ENCODE data around the gene RSPO3.

RSPO3 gene

GRCh38 chr6:127160484-127160883, 42.0 kb downstream of the RSPO3 start:
- DNase-seq (ENCODE audit: low read depth in 2 of 2, low spot score in 1 of 2): no peak

- no peak for DNase-seq (ENCODE audit: low read depth in 2 of 2, low spot score in 1 of 2)
Observed at GRCh38 chr6:127162836-127163235, 44.4 kb downstream of the RSPO3 start.

GRCh38 chr6:127164036-127164435, 45.6 kb downstream of the RSPO3 start:
- DNase-seq (ENCODE audit: low read depth in 2 of 2, low spot score in 1 of 2): no peak

GRCh38 chr6:127164565-127164964, 46.1 kb downstream of the RSPO3 start:
- DNase-seq (ENCODE audit: low read depth in 2 of 2, low spot score in 1 of 2): no peak

GRCh38 chr6:127173156-127173940, 54.9 kb downstream of the RSPO3 start:
- no peak for DNase-seq (ENCODE audit: low read depth in 2 of 2, low spot score in 1 of 2)

GRCh38 chr6:127176146-127176545, 57.7 kb downstream of the RSPO3 start:
- DNase-seq (ENCODE audit: low read depth in 2 of 2, low spot score in 1 of 2): no peak

- no peak for DNase-seq (ENCODE audit: low read depth in 2 of 2, low spot score in 1 of 2)
Observed at GRCh38 chr6:127177030-127177922, 58.8 kb downstream of the RSPO3 start.

- no peak for DNase-seq (ENCODE audit: low read depth in 2 of 2, low spot score in 1 of 2)
Observed at GRCh38 chr6:127177923-127178231, 59.4 kb downstream of the RSPO3 start.

- DNase-seq (ENCODE audit: low read depth in 2 of 2, low spot score in 1 of 2): no peak
Observed at GRCh38 chr6:127178746-127179145, 60.3 kb downstream of the RSPO3 start.

- no peak for DNase-seq (ENCODE audit: low read depth in 2 of 2, low spot score in 1 of 2)
Observed at GRCh38 chr6:127180426-127180825, 62.0 kb downstream of the RSPO3 start.

- DNase-seq (ENCODE audit: low read depth in 2 of 2, low spot score in 1 of 2): no peak
Observed at GRCh38 chr6:127182501-127182900, 64.0 kb downstream of the RSPO3 start.

- DNase-seq (ENCODE audit: low read depth in 2 of 2, low spot score in 1 of 2): no peak
Observed at GRCh38 chr6:127185437-127185995, 67.0 kb downstream of the RSPO3 start.

- DNase-seq (ENCODE audit: low read depth in 2 of 2, low spot score in 1 of 2): peak in 1 of 2 donors; percentile 12
Observed at GRCh38 chr6:127186889-127187288, 68.4 kb downstream of the RSPO3 start.

- no peak for DNase-seq (ENCODE audit: low read depth in 2 of 2, low spot score in 1 of 2)
Observed at GRCh38 chr6:127188744-127189143, 70.3 kb downstream of the RSPO3 start.

GRCh38 chr6:127190552-127190951, 72.1 kb downstream of the RSPO3 start:
- no peak for DNase-seq (ENCODE audit: low read depth in 2 of 2, low spot score in 1 of 2)

- DNase-seq (ENCODE audit: low read depth in 2 of 2, low spot score in 1 of 2): no peak
Observed at GRCh38 chr6:127191716-127192115, 73.2 kb downstream of the RSPO3 start.

- no peak for DNase-seq (ENCODE audit: low read depth in 2 of 2, low spot score in 1 of 2)
Observed at GRCh38 chr6:127192911-127193541, 74.6 kb downstream of the RSPO3 start.

- no peak for DNase-seq (ENCODE audit: low read depth in 2 of 2, low spot score in 1 of 2)
Observed at GRCh38 chr6:127195833-127196232, 77.4 kb downstream of the RSPO3 start.

- no peak for DNase-seq (ENCODE audit: low read depth in 2 of 2, low spot score in 1 of 2)
Observed at GRCh38 chr6:127198549-127198948, 80.1 kb downstream of the RSPO3 start.

GRCh38 chr6:127199470-127199869, 81.0 kb downstream of the RSPO3 start:
- DNase-seq (ENCODE audit: low read depth in 2 of 2, low spot score in 1 of 2): no peak

GRCh38 chr6:127200114-127200513, 81.6 kb downstream of the RSPO3 start:
- no peak for DNase-seq (ENCODE audit: low read depth in 2 of 2, low spot score in 1 of 2)

GRCh38 chr6:127201321-127201720, 82.8 kb downstream of the RSPO3 start:
- DNase-seq (ENCODE audit: low read depth in 2 of 2, low spot score in 1 of 2): no peak
